SK-N-SH (cell line): Measurements from ENCODE around the gene FYN. TPM values are rescaled to one million over a fixed set of nuclear protein-coding genes. Genes with fewer than 3 reads are reported as not detected.
A peak's percentile ranks its signal among the peaks of the same experiment; 100 is the strongest.

Experiments
- CTCF ChIA-PET: fragments of 300-600, 350-600 bp; formaldehyde crosslinking; extraction: SDS; loops from one replicate; lab custom pipeline; 2021; lab: Yijun Ruan, JAX
- POLR2A ChIA-PET: fragments of 350-600 bp; sonication (Branson Sonifier 250); formaldehyde crosslinking; extraction: SDS; loops from one replicate; lab custom pipeline; 2020; ENCODE audit warnings: antibody characterized with exemption, inconsistent platforms; lab: Yijun Ruan, JAX
- DNase-seq: peaks from one replicate; pipeline ENCODE4 v3.0.0; 2012
- H2AFZ ChIP-seq: fragments of 200-600 bp; sonication (generic); 2 replicates; pipeline ENCODE4 v1.8.1; 2016; ENCODE audit warnings: antibody characterized with exemption, mild to moderate bottlenecking, low read depth
- H3F3A ChIP-seq: fragments of 200-600 bp; sonication (generic); replicated peaks from 2 replicates; pipeline ENCODE3; 2016; ENCODE audit warnings: antibody characterized with exemption, mild to moderate bottlenecking; ENCODE audit not compliant: insufficient read depth
- H3K27ac ChIP-seq, 2 experiments: fragments of 200-500 bp in 1 of 2; fragments of 200-600 bp in 1 of 2; sonication (Bioruptor generic) in 1 of 2; sonication (generic), shearing (Covaris generic) in 1 of 2; 2 replicates each; pipeline versions ENCODE4 v1.5.1 to v1.6.1; 2014 to 2016; ENCODE audit warnings: low read depth in 2 of 2, inconsistent platforms in 1 of 2, low read length in 1 of 2, mild to moderate bottlenecking in 1 of 2, mixed read lengths in 1 of 2
- H3K27me3 ChIP-seq: fragments of 200-600 bp; sonication (generic), shearing (Covaris generic); 2 replicates; pipeline ENCODE4 v1.6.1; 2016; ENCODE audit warnings: mixed run types; ENCODE audit not compliant: insufficient read depth
- H3K36me3 ChIP-seq, 2 experiments: fragments of 200-500 bp in 1 of 2; fragments of 200-600 bp in 1 of 2; sonication (Bioruptor generic) in 1 of 2; sonication (generic) in 1 of 2; replicated peaks in 1 of 2; 2 replicates each; pipeline versions ENCODE3 to v1.5.1; 2014 to 2016; ENCODE audit warnings: low read length in 1 of 2, mild to moderate bottlenecking in 1 of 2; ENCODE audit not compliant: insufficient read depth in 2 of 2, control insufficient read depth in 1 of 2
- H3K4me1 ChIP-seq, 2 experiments: fragments of 200-500 bp in 1 of 2; fragments of 200-600 bp in 1 of 2; sonication (Bioruptor generic) in 1 of 2; sonication (generic), shearing (Covaris generic) in 1 of 2; 2 replicates each; pipeline versions ENCODE4 v1.5.1 to v1.6.1; 2014 to 2016; ENCODE audit warnings: low read depth in 1 of 2, low read length in 1 of 2, mixed run types in 1 of 2; ENCODE audit not compliant: insufficient read depth in 2 of 2, control insufficient read depth in 1 of 2
- H3K4me2 ChIP-seq: fragments of 200-600 bp; sonication (generic), shearing (Covaris generic); 2 replicates; pipeline ENCODE4 v1.6.1; 2017; ENCODE audit warnings: mixed run types
- H3K4me3 ChIP-seq, 2 experiments: fragments of 200-500 bp in 1 of 2; fragments of 200-600 bp in 1 of 2; sonication (Bioruptor generic) in 1 of 2; sonication (generic), shearing (Covaris generic) in 1 of 2; 2 replicates each; pipeline versions ENCODE4 v1.5.1 to v1.8.1; 2014 to 2016; ENCODE audit warnings: low read depth in 2 of 2, inconsistent platforms in 1 of 2, low read length in 1 of 2, mild to moderate bottlenecking in 1 of 2, mixed read lengths in 1 of 2, moderate library complexity in 1 of 2
- H3K79me2 ChIP-seq: fragments of 200-600 bp; sonication (generic); 2 replicates; pipeline ENCODE4 v1.8.1; 2017; ENCODE audit warnings: mild to moderate bottlenecking; ENCODE audit not compliant: insufficient read depth
- H3K9ac ChIP-seq: fragments of 200-600 bp; sonication (generic); 2 replicates; pipeline ENCODE4 v1.6.1; 2017; ENCODE audit warnings: mixed run types
- H3K9me2 ChIP-seq: fragments of 200-600 bp; sonication (generic); 2 replicates; pipeline ENCODE4 v1.6.1; 2017; ENCODE audit warnings: mixed run types
- H3K9me3 ChIP-seq: fragments of 200-600 bp; sonication (generic); 2 replicates; pipeline ENCODE4 v1.6.1; 2017; ENCODE audit warnings: mixed run types, mild to moderate bottlenecking, moderate library complexity
- H4K20me1 ChIP-seq: fragments of 200-600 bp; sonication (generic); 2 replicates; pipeline ENCODE4 v1.6.1; 2017; ENCODE audit warnings: mild to moderate bottlenecking, mixed run types; ENCODE audit not compliant: insufficient read depth
- CHD2 ChIP-seq: fragments of 150-350 bp; IDR thresholded peaks from 2 replicates; pipeline ENCODE4 v1.6.1; 2018; ENCODE audit warnings: low read length; ENCODE audit not compliant: partially characterized antibody
- CTCF ChIP-seq: fragments of 200-600 bp; sonication (generic); IDR thresholded peaks from 2 replicates; pipeline ENCODE4 v1.6.1; 2017; ENCODE audit warnings: antibody characterized with exemption, mild to moderate bottlenecking, moderate library complexity
- ELF1 ChIP-seq: IDR thresholded peaks from 2 replicates; pipeline ENCODE4 v1.4.0; 2012
- EZH2phosphoT487 ChIP-seq: fragments of 200-600 bp; sonication (generic); IDR thresholded peaks from 2 replicates; pipeline ENCODE4 v1.6.1; 2017; ENCODE audit warnings: low read depth, mixed run types, mild to moderate bottlenecking, antibody characterized with exemption, moderate library complexity, borderline replicate concordance
- FOSL2 ChIP-seq: IDR thresholded peaks from 2 replicates; pipeline ENCODE4 v1.4.0; 2012; ENCODE audit warnings: low read depth, mild to moderate bottlenecking, moderate library complexity, borderline replicate concordance
- FOXJ3 ChIP-seq: sonication (generic); formaldehyde crosslinking; IDR thresholded peaks from 2 replicates; pipeline ENCODE4 v1.5.1; 2020; ENCODE audit warnings: mild to moderate bottlenecking, missing genetic modification reagents
- FOXM1 ChIP-seq: IDR thresholded peaks from 2 replicates; pipeline ENCODE4 v1.4.0; 2012; ENCODE audit warnings: low read depth, mild to moderate bottlenecking
- GABPA ChIP-seq: IDR thresholded peaks from 2 replicates; pipeline ENCODE4 v1.4.0; 2012; ENCODE audit warnings: low read depth, mild to moderate bottlenecking
- IRF3 ChIP-seq: fragments of 150-350 bp; IDR thresholded peaks from 2 replicates; pipeline ENCODE4 v1.6.1; 2016; ENCODE audit warnings: mild to moderate bottlenecking, low read depth, low read length
- JUND ChIP-seq: IDR thresholded peaks from 2 replicates; pipeline ENCODE4 v1.4.0; 2012
- MXI1 ChIP-seq: IDR thresholded peaks from 2 replicates; pipeline ENCODE4 v1.6.1; 2012; ENCODE audit warnings: mild to moderate bottlenecking, low read depth, low read length, improper control_type of control experiment
- NFIC ChIP-seq: IDR thresholded peaks from 2 replicates; pipeline ENCODE4 v1.4.0; 2012; ENCODE audit warnings: borderline replicate concordance
- NRF1 ChIP-seq: IDR thresholded peaks from 2 replicates; pipeline ENCODE4 v1.6.1; 2012; ENCODE audit warnings: low read depth, mild to moderate bottlenecking, low read length
- POLR2AphosphoS5 ChIP-seq: IDR thresholded peaks from 2 replicates; pipeline ENCODE4 v1.6.1; 2012; ENCODE audit warnings: low read depth, low read length
- RAD21 ChIP-seq: IDR thresholded peaks from 2 replicates; pipeline ENCODE4 v1.6.1; 2012; ENCODE audit warnings: mild to moderate bottlenecking, low read length
- RCOR1 ChIP-seq: fragments of 150-350 bp; IDR thresholded peaks from 2 replicates; pipeline ENCODE4 v1.6.1; 2017; ENCODE audit warnings: antibody characterized with exemption, low read length
- REST ChIP-seq: IDR thresholded peaks from 2 replicates; pipeline ENCODE4 v1.6.1; 2012; ENCODE audit warnings: mild to moderate bottlenecking, low read depth, low read length, moderate library complexity
- RXRA ChIP-seq: IDR thresholded peaks from 2 replicates; pipeline ENCODE4 v1.4.0; 2012; ENCODE audit warnings: low read depth, mild to moderate bottlenecking, borderline replicate concordance
- SIN3A ChIP-seq: IDR thresholded peaks from 2 replicates; pipeline ENCODE4 v1.6.1; 2012; ENCODE audit warnings: low read depth, mild to moderate bottlenecking, low read length, moderate library complexity, borderline replicate concordance
- SMC3 ChIP-seq: IDR thresholded peaks from 2 replicates; pipeline ENCODE4 v1.6.1; 2012; ENCODE audit warnings: low read depth, low read length, improper control_type of control experiment
- TCF12 ChIP-seq: IDR thresholded peaks from 2 replicates; pipeline ENCODE4 v1.4.0; 2012
- USF1 ChIP-seq: IDR thresholded peaks from 2 replicates; pipeline ENCODE4 v1.4.0; 2012; ENCODE audit warnings: low read depth, borderline replicate concordance
- USF2 ChIP-seq: fragments of 150-350 bp; IDR thresholded peaks from 2 replicates; pipeline ENCODE4 v1.6.1; 2017; ENCODE audit warnings: antibody characterized with exemption, low read length, low read depth, borderline replicate concordance
- YY1 ChIP-seq: IDR thresholded peaks from 2 replicates; pipeline ENCODE4 v1.4.0; 2012; ENCODE audit warnings: low read depth, mild to moderate bottlenecking
- ZBTB33 ChIP-seq: IDR thresholded peaks from 2 replicates; pipeline ENCODE4 v1.4.0; 2012; ENCODE audit warnings: low read depth, borderline replicate concordance
- WGBS: methylation state at CpG from one replicate; pipeline ENCODE4 v1.1.6; 2017; ENCODE audit warnings: low lambda C conversion rate; 5-methylcytosine and 5-hydroxymethylcytosine counted together
- polyA plus RNA-seq, 3 experiments: library from polyadenylated mRNA; depleted of rRNA; stranded (reverse); fragments of >200 nt; gene quantifications; 2 replicates each; pipeline ENCODE4 v1.2.3, GENCODE V29; 2012

FYN gene
- polyA plus RNA-seq, 1 of the 3 experiments (the other 2 are of a cell fraction): 31.0 TPM

- no peak overlapping the region for H3K4me2 ChIP-seq
- H3K9ac ChIP-seq: no peak overlapping the region
- 47% methylated on average over 1 of the region's 1 CpG for WGBS
- TF ChIP-seq RCOR1: no peak
- TF ChIP-seq ZBTB33: no peak
- TF ChIP-seq GABPA: no peak
- no peak for TF ChIP-seq REST
- TF ChIP-seq JUND: peak; percentile 27
- TF ChIP-seq EZH2phosphoT487: no peak
- no peak for TF ChIP-seq CTCF
- TF ChIP-seq ELF1: no peak
- TF ChIP-seq SMC3: no peak
- TF ChIP-seq FOXM1: no peak
- no peak for TF ChIP-seq USF2
- TF ChIP-seq NFIC: no peak
- no peak for TF ChIP-seq RAD21
- TF ChIP-seq TCF12: peak; percentile 66
- no peak for TF ChIP-seq YY1
- no peak; the same call in 1 of the 2 replicates for TF ChIP-seq USF1
- TF ChIP-seq CHD2: no peak
- TF ChIP-seq POLR2AphosphoS5: no peak
- no peak for TF ChIP-seq SIN3A
- TF ChIP-seq FOXJ3 (CRISPR knock-in tag): no peak
- no peak for TF ChIP-seq NRF1
- TF ChIP-seq RXRA: no peak
- TF ChIP-seq MXI1: no peak
- peak; percentile 29; the same call in 1 of the 2 replicates for TF ChIP-seq FOSL2
- no peak for TF ChIP-seq IRF3
Observed at GRCh38 chr6:111657146-111657545, 216.1 kb downstream of the FYN start.

More at GRCh38 chr6:111657146-111657545, 216.1 kb downstream of the FYN start:
- H3K4me3 ChIP-seq: no peak overlapping the region
- ChIA-PET POLR2A (no interaction called here), CTCF (interaction anchor here (0.6 kb wide), 2 partner anchors 62 to 208 kb away, joined by 3 to 4 read pairs; no protein-coding TSS in a partner anchor)
- no peak overlapping the region for H2AFZ ChIP-seq
- H3K36me3 ChIP-seq: no peaks in the 10 kb centered on the region
- H3K9me2 ChIP-seq: no peaks in the 10 kb centered on the region
- peak overlapping the region in 1 of 2 experiments; percentile 60; a peak in 3 of 4 replicates for H3K27ac ChIP-seq
- no peaks in the 10 kb centered on the region for H3K79me2 ChIP-seq
- no peaks in the 10 kb centered on the region for H4K20me1 ChIP-seq
- peaks cover 9% of the 10 kb centered on the region for H3F3A ChIP-seq
- DNase-seq: no peak
- H3K4me1 ChIP-seq: peaks cover 0 to 8% of the 10 kb centered on the region in 2 experiments; a peak in 1 of 4 replicates
- no peaks in the 10 kb centered on the region for H3K27me3 ChIP-seq
- no peaks in the 10 kb centered on the region for H3K9me3 ChIP-seq
